ENCODE measurements around the gene CDK2AP2. TPM values are rescaled to one million over a fixed set of nuclear protein-coding genes. Genes with fewer than 3 reads are reported as not detected.

Gene CDK2AP2
- total and polyA plus RNA-seq, 9 of the 15 experiments (the other 6 are each of a cell fraction or from before 2014, with no cell fraction given) = 4.4 to 47.4 (median 21.7) TPM

GRCh38 chr11:67505605-67506396, 2.2 kb downstream of the CDK2AP2 start (continued):
- TF ChIP-seq FOXO4 (CRISPR knock-in tag; IDR thresholded peaks at IDR 0.05) (no peak), L3MBTL2 (IDR thresholded peaks at IDR 0.05) (no peak; the same call in 1 of the 2 replicates), PRMT5 (CRISPR knock-in tag; IDR thresholded peaks at IDR 0.05) (no peak), COPS2 (conservative IDR thresholded peaks at IDR 0.05) (no peak), KLF1 (tag; IDR thresholded peaks at IDR 0.05) (no peak), BRF2 (IDR thresholded peaks at IDR 0.05; ENCODE audit: borderline replicate concordance, insufficient read depth, insufficient read length) (no peak), GATAD2A (IDR thresholded peaks at IDR 0.05) (0 out of 2 replicates have a peak, but pooled peaks have one; percentile 49), THAP12 (CRISPR knock-in tag; IDR thresholded peaks at IDR 0.05) (no peak), ZNF239 (CRISPR knock-in tag; IDR thresholded peaks at IDR 0.05) (no peak), KAT8 (IDR thresholded peaks at IDR 0.05; ENCODE audit: low read depth) (no peak), RFX7 (CRISPR knock-in tag; IDR thresholded peaks at IDR 0.05) (no peak), HMGN3 (IDR thresholded peaks at IDR 0.05; ENCODE audit: borderline replicate concordance, extremely low read depth, insufficient read length, low read depth, low read length) (no peak), TCFL5 (CRISPR knock-in tag; conservative IDR thresholded peaks at IDR 0.05) (no peak), RUNX1 (IDR thresholded peaks at IDR 0.05; ENCODE audit: low read depth) (no peak)
- TF ChIP-seq, protein P1, sequence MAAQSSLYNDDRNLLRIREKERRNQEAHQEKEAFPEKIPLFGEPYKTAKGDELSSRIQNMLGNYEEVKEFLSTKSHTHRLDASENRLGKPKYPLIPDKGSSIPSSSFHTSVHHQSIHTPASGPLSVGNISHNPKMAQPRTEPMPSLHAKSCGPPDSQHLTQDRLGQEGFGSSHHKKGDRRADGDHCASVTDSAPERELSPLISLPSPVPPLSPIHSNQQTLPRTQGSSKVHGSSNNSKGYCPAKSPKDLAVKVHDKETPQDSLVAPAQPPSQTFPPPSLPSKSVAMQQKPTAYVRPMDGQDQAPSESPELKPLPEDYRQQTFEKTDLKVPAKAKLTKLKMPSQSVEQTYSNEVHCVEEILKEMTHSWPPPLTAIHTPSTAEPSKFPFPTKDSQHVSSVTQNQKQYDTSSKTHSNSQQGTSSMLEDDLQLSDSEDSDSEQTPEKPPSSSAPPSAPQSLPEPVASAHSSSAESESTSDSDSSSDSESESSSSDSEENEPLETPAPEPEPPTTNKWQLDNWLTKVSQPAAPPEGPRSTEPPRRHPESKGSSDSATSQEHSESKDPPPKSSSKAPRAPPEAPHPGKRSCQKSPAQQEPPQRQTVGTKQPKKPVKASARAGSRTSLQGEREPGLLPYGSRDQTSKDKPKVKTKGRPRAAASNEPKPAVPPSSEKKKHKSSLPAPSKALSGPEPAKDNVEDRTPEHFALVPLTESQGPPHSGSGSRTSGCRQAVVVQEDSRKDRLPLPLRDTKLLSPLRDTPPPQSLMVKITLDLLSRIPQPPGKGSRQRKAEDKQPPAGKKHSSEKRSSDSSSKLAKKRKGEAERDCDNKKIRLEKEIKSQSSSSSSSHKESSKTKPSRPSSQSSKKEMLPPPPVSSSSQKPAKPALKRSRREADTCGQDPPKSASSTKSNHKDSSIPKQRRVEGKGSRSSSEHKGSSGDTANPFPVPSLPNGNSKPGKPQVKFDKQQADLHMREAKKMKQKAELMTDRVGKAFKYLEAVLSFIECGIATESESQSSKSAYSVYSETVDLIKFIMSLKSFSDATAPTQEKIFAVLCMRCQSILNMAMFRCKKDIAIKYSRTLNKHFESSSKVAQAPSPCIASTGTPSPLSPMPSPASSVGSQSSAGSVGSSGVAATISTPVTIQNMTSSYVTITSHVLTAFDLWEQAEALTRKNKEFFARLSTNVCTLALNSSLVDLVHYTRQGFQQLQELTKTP (IDR thresholded peaks at IDR 0.05; ENCODE audit: low read depth in 1 of 2, partially characterized antibody in 2 of 2) = no peak
- TF ChIP-seq, protein P2, sequence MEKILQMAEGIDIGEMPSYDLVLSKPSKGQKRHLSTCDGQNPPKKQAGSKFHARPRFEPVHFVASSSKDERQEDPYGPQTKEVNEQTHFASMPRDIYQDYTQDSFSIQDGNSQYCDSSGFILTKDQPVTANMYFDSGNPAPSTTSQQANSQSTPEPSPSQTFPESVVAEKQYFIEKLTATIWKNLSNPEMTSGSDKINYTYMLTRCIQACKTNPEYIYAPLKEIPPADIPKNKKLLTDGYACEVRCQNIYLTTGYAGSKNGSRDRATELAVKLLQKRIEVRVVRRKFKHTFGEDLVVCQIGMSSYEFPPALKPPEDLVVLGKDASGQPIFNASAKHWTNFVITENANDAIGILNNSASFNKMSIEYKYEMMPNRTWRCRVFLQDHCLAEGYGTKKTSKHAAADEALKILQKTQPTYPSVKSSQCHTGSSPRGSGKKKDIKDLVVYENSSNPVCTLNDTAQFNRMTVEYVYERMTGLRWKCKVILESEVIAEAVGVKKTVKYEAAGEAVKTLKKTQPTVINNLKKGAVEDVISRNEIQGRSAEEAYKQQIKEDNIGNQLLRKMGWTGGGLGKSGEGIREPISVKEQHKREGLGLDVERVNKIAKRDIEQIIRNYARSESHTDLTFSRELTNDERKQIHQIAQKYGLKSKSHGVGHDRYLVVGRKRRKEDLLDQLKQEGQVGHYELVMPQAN (IDR thresholded peaks at IDR 0.05; ENCODE audit: borderline replicate concordance) = no peak; the same call in none of the 2 replicates
